Type B pancreatic cell (in vitro differentiated cells): ENCODE results near the gene PISD. TPM values are rescaled to one million over a fixed set of nuclear protein-coding genes. Genes with fewer than 3 reads are reported as not detected.
A peak's percentile ranks its signal among the peaks of the same experiment; 100 is the strongest.
"Not testable (repeated sequence)": the region's sequence is repeated elsewhere in the genome, so short reads cannot be mapped to it uniquely, and the experiment has no call there.

Experiments used
- DNase-seq: peaks from one replicate; pipeline ENCODE4 v3.0.0; 2021; ENCODE audit warnings: mixed read lengths; ENCODE audit not compliant: unreplicated experiment; ENCODE audit errors: extremely low spot score
- H3K27ac Mint-ChIP-seq: 2 replicates; pipeline ENCODE4 v1.8.0; 2021; ENCODE audit warnings: mild to moderate bottlenecking, mixed read lengths
- H3K27me3 Mint-ChIP-seq: 2 replicates; pipeline ENCODE4 v1.8.0; 2021; ENCODE audit warnings: mixed read lengths
- H3K36me3 Mint-ChIP-seq: 2 replicates; pipeline ENCODE4 v1.8.0; 2021; ENCODE audit warnings: mixed read lengths
- H3K4me1 Mint-ChIP-seq: one replicate; pipeline ENCODE4 v1.8.0; 2021; ENCODE audit warnings: mixed read lengths; ENCODE audit not compliant: unreplicated experiment
- H3K4me3 Mint-ChIP-seq: 2 replicates; pipeline ENCODE4 v1.8.0; 2021; ENCODE audit warnings: mild to moderate bottlenecking, mixed read lengths
- H3K9me3 Mint-ChIP-seq: 2 replicates; pipeline ENCODE4 v1.8.0; 2021; ENCODE audit warnings: mixed read lengths
- CTCF ChIP-seq: fragments of 200-600 bp; sonication (generic); conservative IDR thresholded peaks from 2 replicates; pipeline ENCODE4 v1.5.0; 2021; ENCODE audit warnings: antibody characterized with exemption, mild to moderate bottlenecking
- total RNA-seq: library from RNA; stranded (reverse); gene quantifications from 2 replicates; pipeline ENCODE4 v1.2.1, GENCODE V29; 2021; ENCODE audit warnings: low replicate concordance

PISD gene
- total RNA-seq, 1 donor from 2014 or later = 39.5 TPM

- peaks cover 6% of the 10 kb centered on the region for H3K4me1 Mint-ChIP-seq
- no peak overlapping the region for H3K4me3 Mint-ChIP-seq
These were observed 16.7 kb upstream of the PISD start for GRCh38 chr22:31678748-31679147.

GRCh38 chr22:31676700-31677099 is 14.7 kb upstream of the PISD start:
- TF ChIP-seq CTCF = no peak
- Mint-ChIP-seq H3K36me3 (peaks cover 7% of the 10 kb centered on the region), H3K9me3 (peaks cover 5% of the 10 kb centered on the region), H3K4me3 (peak overlapping the region; percentile 96), H3K27me3 (no peaks in the 10 kb centered on the region), H3K4me1 (peaks cover 6% of the 10 kb centered on the region), H3K27ac (peak overlapping the region; percentile 96)
- DNase-seq = peak; percentile 86

More at GRCh38 chr22:31678748-31679147, 16.7 kb upstream of the PISD start:
- H3K27ac Mint-ChIP-seq = no peak overlapping the region
- H3K36me3 Mint-ChIP-seq = peaks cover 7% of the 10 kb centered on the region
- TF ChIP-seq CTCF = no peak
- no peaks in the 10 kb centered on the region for H3K27me3 Mint-ChIP-seq
- H3K9me3 Mint-ChIP-seq = peaks cover 5% of the 10 kb centered on the region
- no peak for DNase-seq

DNA sequence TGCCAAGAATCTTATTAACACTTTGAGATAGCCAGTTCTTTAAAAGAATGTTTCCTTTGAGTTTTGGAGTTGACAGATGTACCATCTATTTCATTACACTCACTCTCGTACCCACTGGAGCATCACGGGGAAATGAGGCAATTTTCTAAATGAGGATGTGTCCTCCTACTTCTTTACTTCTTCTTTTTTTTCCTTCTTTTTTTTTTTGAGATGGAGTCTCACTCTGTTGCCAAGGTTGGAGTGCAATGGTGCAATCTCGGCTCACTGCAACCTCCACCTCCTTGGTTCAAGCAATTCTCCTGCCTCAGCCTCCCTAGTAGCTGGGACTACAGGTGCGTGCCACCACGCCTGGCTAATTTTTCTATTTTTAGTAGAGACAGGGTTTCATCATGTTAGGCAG is 12.2 kb upstream of the PISD start:
- not testable (repeated sequence) for H3K9me3 Mint-ChIP-seq, DNase-seq, H3K36me3 Mint-ChIP-seq, H3K27me3 Mint-ChIP-seq, H3K4me1 Mint-ChIP-seq, H3K27ac Mint-ChIP-seq, H3K4me3 Mint-ChIP-seq

- H3K9me3 Mint-ChIP-seq, H3K4me3 Mint-ChIP-seq, H3K27me3 Mint-ChIP-seq, H3K27ac Mint-ChIP-seq, H3K4me1 Mint-ChIP-seq, DNase-seq, H3K36me3 Mint-ChIP-seq: not testable (repeated sequence)
These were observed 6.8 kb upstream of the PISD start for GRCh38 chr22:31668849-31669248.

DNA sequence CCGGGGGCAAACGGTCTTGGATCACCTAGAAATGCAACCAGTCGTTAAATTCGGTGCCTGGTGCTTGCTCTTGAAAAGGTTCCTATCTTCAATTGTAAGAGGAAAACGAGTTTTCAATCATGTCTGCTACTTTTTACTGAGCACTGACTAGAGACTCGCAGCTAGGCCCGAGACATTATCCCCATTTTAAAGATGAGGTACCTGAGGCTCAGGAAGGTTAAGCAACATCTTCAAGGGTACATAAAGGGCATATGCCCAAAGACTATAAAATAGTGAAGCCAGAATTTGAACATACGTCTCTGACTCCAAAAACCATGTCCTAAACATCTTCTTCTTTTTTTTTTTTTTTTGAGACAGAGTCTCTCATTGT is 638 bp upstream of the PISD start:
- DNase-seq = no peak
- Mint-ChIP-seq H3K27ac (peak overlapping the region; percentile 100), H3K27me3 (peaks cover 4% of the 10 kb centered on the region), H3K36me3 (no peaks in the 10 kb centered on the region), H3K4me1 (peaks cover 18% of the 10 kb centered on the region), H3K9me3 (no peaks in the 10 kb centered on the region), H3K4me3 (peak overlapping the region; percentile 100)
- TF ChIP-seq CTCF = no peak

- not testable (repeated sequence) for H3K9me3 Mint-ChIP-seq, H3K36me3 Mint-ChIP-seq, H3K27me3 Mint-ChIP-seq, DNase-seq
- peak overlapping the region; percentile 100 for H3K4me3 Mint-ChIP-seq
- H3K4me1 Mint-ChIP-seq = peaks cover 18% of the 10 kb centered on the region
- H3K27ac Mint-ChIP-seq = peak overlapping the region; percentile 100
These were observed 1.1 kb downstream of the PISD start for GRCh38 chr22:31660860-31661341.

- TF ChIP-seq CTCF = no peak
- no peak for DNase-seq
- H3K27ac Mint-ChIP-seq = no peak overlapping the region
- H3K36me3 Mint-ChIP-seq = no peaks in the 10 kb centered on the region
- no peak overlapping the region for H3K4me3 Mint-ChIP-seq
- H3K4me1 Mint-ChIP-seq = peaks cover 20% of the 10 kb centered on the region
- no peaks in the 10 kb centered on the region for H3K9me3 Mint-ChIP-seq
- no peaks in the 10 kb centered on the region for H3K27me3 Mint-ChIP-seq
These were observed 2.8 kb downstream of the PISD start for GRCh38 chr22:31659246-31659645.
